Prostate gland (tissue), 2 donors: ENCODE data around the gene SV2C.

ENCODE experiments used
- POLR2A ChIP-seq: fragments of 450-650 bp; IDR thresholded peaks from one replicate; pipeline ENCODE4 v1.6.1; 2016; ENCODE audit warnings: antibody characterized with exemption, mild to moderate bottlenecking
- POLR2AphosphoS5 ChIP-seq: sonication (generic); formaldehyde crosslinking; IDR thresholded peaks from one replicate; pipeline ENCODE4 v1.6.1; 2017; ENCODE audit warnings: antibody characterized with exemption
- TF ChIP-seq, protein P1 (sequence below), 4 experiments: fragments of 200-600 bp in 2 of 4; fragments of 450-650 bp in 2 of 4; sonication (generic) in 2 of 4; IDR thresholded peaks; 1 replicate in 3 of 4; 2 replicates in 1 of 4; pipeline ENCODE4 v1.5.1; 2016 to 2019; ENCODE audit warnings: antibody characterized with exemption in 4 of 4, mild to moderate bottlenecking in 2 of 4, moderate library complexity in 2 of 4

DNA sequence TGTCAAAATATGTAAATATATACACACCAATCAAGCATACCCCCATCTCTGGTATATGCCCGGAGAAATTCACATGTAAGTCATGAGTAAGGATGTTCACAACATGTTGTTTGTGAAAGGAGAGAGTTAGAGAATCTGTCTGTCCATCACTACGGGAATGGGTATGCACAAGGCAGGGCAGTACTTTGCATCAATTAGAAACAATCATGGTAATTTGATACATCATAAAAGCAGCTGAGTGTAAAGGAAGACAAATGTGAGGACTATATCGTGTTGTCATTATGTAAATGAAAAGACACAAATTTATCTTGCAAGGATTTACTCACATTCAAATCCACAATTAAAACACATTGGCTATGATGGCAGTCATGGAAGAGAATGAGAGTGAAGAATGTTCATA is 146.7 kb downstream of the SV2C start:
- TF ChIP-seq, protein P1, sequence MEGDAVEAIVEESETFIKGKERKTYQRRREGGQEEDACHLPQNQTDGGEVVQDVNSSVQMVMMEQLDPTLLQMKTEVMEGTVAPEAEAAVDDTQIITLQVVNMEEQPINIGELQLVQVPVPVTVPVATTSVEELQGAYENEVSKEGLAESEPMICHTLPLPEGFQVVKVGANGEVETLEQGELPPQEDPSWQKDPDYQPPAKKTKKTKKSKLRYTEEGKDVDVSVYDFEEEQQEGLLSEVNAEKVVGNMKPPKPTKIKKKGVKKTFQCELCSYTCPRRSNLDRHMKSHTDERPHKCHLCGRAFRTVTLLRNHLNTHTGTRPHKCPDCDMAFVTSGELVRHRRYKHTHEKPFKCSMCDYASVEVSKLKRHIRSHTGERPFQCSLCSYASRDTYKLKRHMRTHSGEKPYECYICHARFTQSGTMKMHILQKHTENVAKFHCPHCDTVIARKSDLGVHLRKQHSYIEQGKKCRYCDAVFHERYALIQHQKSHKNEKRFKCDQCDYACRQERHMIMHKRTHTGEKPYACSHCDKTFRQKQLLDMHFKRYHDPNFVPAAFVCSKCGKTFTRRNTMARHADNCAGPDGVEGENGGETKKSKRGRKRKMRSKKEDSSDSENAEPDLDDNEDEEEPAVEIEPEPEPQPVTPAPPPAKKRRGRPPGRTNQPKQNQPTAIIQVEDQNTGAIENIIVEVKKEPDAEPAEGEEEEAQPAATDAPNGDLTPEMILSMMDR (IDR thresholded peaks at IDR 0.05): no peak
- TF ChIP-seq POLR2A: no peak
- TF ChIP-seq POLR2AphosphoS5: no peak
